H9 (cell line): ENCODE results near the gene TAF1C. TPM values are rescaled to one million over a fixed set of nuclear protein-coding genes. Genes with fewer than 3 reads are reported as not detected.

Experiments
- DNase-seq: peaks from one replicate; pipeline ENCODE4 v3.0.0-alpha.2; 2017
- H2AFZ ChIP-seq: one replicate; pipeline ENCODE4 v1.6.1; 2013; ENCODE audit warnings: mild to moderate bottlenecking, low read length, control low read depth, moderate library complexity
- H2AK5ac ChIP-seq: 2 replicates; pipeline ENCODE4 v1.6.1; 2013; ENCODE audit warnings: low read length, control low read depth, mixed read lengths; ENCODE audit not compliant: insufficient read length
- H2BK120ac ChIP-seq: one replicate; pipeline ENCODE4 v1.6.1; 2013; ENCODE audit warnings: low read depth, mild to moderate bottlenecking, low read length, control low read depth, inconsistent platforms; ENCODE audit not compliant: poor library complexity, severe bottlenecking
- H2BK12ac ChIP-seq: 2 replicates; pipeline ENCODE4 v1.6.1; 2013; ENCODE audit warnings: low read length, control low read depth, mixed read lengths, low read depth; ENCODE audit not compliant: insufficient read length
- H2BK15ac ChIP-seq: 2 replicates; pipeline ENCODE4 v1.6.1; 2013; ENCODE audit warnings: low read depth, low read length, control low read depth
- H2BK20ac ChIP-seq: one replicate; pipeline ENCODE4 v1.6.1; 2013; ENCODE audit warnings: low read depth, mild to moderate bottlenecking, low read length, control low read depth, inconsistent platforms; ENCODE audit not compliant: poor library complexity, severe bottlenecking
- H2BK5ac ChIP-seq: 2 replicates; pipeline ENCODE4 v1.6.1; 2013; ENCODE audit warnings: low read length, control low read depth, mixed read lengths; ENCODE audit not compliant: insufficient read length
- H3K14ac ChIP-seq: 2 replicates; pipeline ENCODE4 v1.6.1; 2013; ENCODE audit warnings: low read length, control low read depth; ENCODE audit not compliant: insufficient read depth
- H3K18ac ChIP-seq: 2 replicates; pipeline ENCODE4 v1.6.1; 2013; ENCODE audit warnings: low read depth, mild to moderate bottlenecking, mixed read lengths, low read length, control low read depth; ENCODE audit not compliant: insufficient read length
- H3K23ac ChIP-seq: 2 replicates; pipeline ENCODE4 v1.6.1; 2013; ENCODE audit warnings: low read length, control low read depth, mixed read lengths, low read depth; ENCODE audit not compliant: insufficient read length
- H3K23me2 ChIP-seq: 2 replicates; pipeline ENCODE4 v1.6.1; 2013; ENCODE audit warnings: low read depth, mild to moderate bottlenecking, mixed read lengths, low read length, control low read depth; ENCODE audit not compliant: insufficient read length, poor library complexity, severe bottlenecking
- H3K27ac ChIP-seq: 2 replicates; pipeline ENCODE4 v1.5.1; 2013; ENCODE audit warnings: low read length, control low read depth, mixed read lengths, low read depth; ENCODE audit not compliant: insufficient read length
- H3K27me3 ChIP-seq: 2 replicates; pipeline ENCODE4 v1.6.1; 2013; ENCODE audit warnings: low read length, control low read depth, inconsistent platforms; ENCODE audit not compliant: insufficient read depth
- H3K4ac ChIP-seq: 2 replicates; pipeline ENCODE4 v1.6.1; 2013; ENCODE audit warnings: low read depth, mild to moderate bottlenecking, control low read depth, inconsistent platforms, low read length, moderate library complexity
- H3K4me1 ChIP-seq: 2 replicates; pipeline ENCODE4 v1.6.1; 2013; ENCODE audit warnings: low read length, control low read depth, inconsistent platforms; ENCODE audit not compliant: insufficient read depth
- H3K4me2 ChIP-seq: 2 replicates; pipeline ENCODE4 v1.6.1; 2013; ENCODE audit warnings: low read length, control low read depth, mixed read lengths; ENCODE audit not compliant: insufficient read length, insufficient read depth
- H3K56ac ChIP-seq: 2 replicates; pipeline ENCODE4 v1.6.1; 2013; ENCODE audit warnings: low read depth, mild to moderate bottlenecking, mixed read lengths, low read length, control low read depth; ENCODE audit not compliant: insufficient read length
- H3K79me1 ChIP-seq: 2 replicates; pipeline ENCODE4 v1.6.1; 2013; ENCODE audit warnings: low read depth, mild to moderate bottlenecking, moderate library complexity, low read length, control low read depth, inconsistent platforms; ENCODE audit not compliant: insufficient read depth, poor library complexity, severe bottlenecking
- H3K79me2 ChIP-seq: 2 replicates; pipeline ENCODE4 v1.6.1; 2013; ENCODE audit warnings: low read length, control low read depth, inconsistent platforms; ENCODE audit not compliant: insufficient read depth
- H3K9ac ChIP-seq: 2 replicates; pipeline ENCODE4 v1.6.1; 2013; ENCODE audit warnings: low read length, control low read depth, mixed read lengths; ENCODE audit not compliant: insufficient read length; ENCODE audit errors: extremely low read depth
- H3K9me3 ChIP-seq: one replicate; pipeline ENCODE4 v1.6.1; 2013; ENCODE audit warnings: low read depth, low read length, inconsistent platforms; ENCODE audit not compliant: control insufficient read depth
- H3T11ph ChIP-seq: one replicate; pipeline ENCODE4 v1.6.1; 2013; ENCODE audit warnings: mild to moderate bottlenecking, low read length, control low read depth, inconsistent platforms
- H4K20me1 ChIP-seq: one replicate; pipeline ENCODE4 v1.6.1; 2013; ENCODE audit not compliant: control insufficient read depth, insufficient read length, insufficient read depth
- H4K5ac ChIP-seq: 2 replicates; pipeline ENCODE4 v1.6.1; 2013; ENCODE audit warnings: low read depth, mild to moderate bottlenecking, mixed read lengths, low read length, control low read depth; ENCODE audit not compliant: insufficient read length
- H4K8ac ChIP-seq: replicated peaks from 2 replicates; pipeline ENCODE4 v1.6.1; 2013; ENCODE audit warnings: low read length, control low read depth, mixed read lengths, low read depth; ENCODE audit not compliant: insufficient read length
- H4K91ac ChIP-seq: 2 replicates; pipeline ENCODE4 v1.6.1; 2013; ENCODE audit warnings: low read depth, mild to moderate bottlenecking, moderate library complexity, mixed read lengths, low read length, control low read depth; ENCODE audit not compliant: insufficient read length
- H3K27ac Mint-ChIP-seq, 3 experiments: 2 replicates in 2 of 3; 3 replicates in 1 of 3; pipeline ENCODE4 v1.8.0; 2020 to 2021; ENCODE audit warnings: mixed read lengths in 3 of 3, mild to moderate bottlenecking in 1 of 3, moderate library complexity in 1 of 3
- H3K27me3 Mint-ChIP-seq: 2 replicates; pipeline ENCODE4 v1.8.0; 2021; ENCODE audit warnings: low read depth, mild to moderate bottlenecking, moderate library complexity, mixed read lengths
- H3K36me3 Mint-ChIP-seq, 3 experiments: 2 replicates in 2 of 3; 3 replicates in 1 of 3; pipeline ENCODE4 v1.8.0; 2020 to 2021; ENCODE audit warnings: low read depth in 3 of 3, mixed read lengths in 3 of 3; ENCODE audit not compliant: insufficient read depth in 1 of 3
- H3K4me1 Mint-ChIP-seq, 2 experiments: 2 replicates each; pipeline ENCODE4 v1.8.0; 2020; ENCODE audit warnings: mixed read lengths in 2 of 2
- H3K4me3 Mint-ChIP-seq, 2 experiments: 2 replicates in 1 of 2; 3 replicates in 1 of 2; pipeline ENCODE4 v1.8.0; 2020 to 2021; ENCODE audit warnings: mild to moderate bottlenecking in 2 of 2, mixed read lengths in 2 of 2, moderate library complexity in 1 of 2
- H3K9me3 Mint-ChIP-seq, 2 experiments: 2 replicates in 1 of 2; 3 replicates in 1 of 2; pipeline ENCODE4 v1.8.0; 2020; ENCODE audit warnings: mild to moderate bottlenecking in 2 of 2, mixed read lengths in 2 of 2, moderate library complexity in 1 of 2
- CTCF ChIP-seq: fragments of 200-600 bp; sonication (generic); conservative IDR thresholded peaks from 3 replicates; pipeline ENCODE4 v1.8.0; 2021; ENCODE audit warnings: antibody characterized with exemption, mild to moderate bottlenecking
- WGBS: extraction: QIAGEN DNeasy Blood & Tissue Kit; methylation state at CpG from one replicate; pipeline ENCODE4 v1.1.7; 2013; ENCODE audit warnings: missing lambda C conversion rate, low lambda C conversion rate, mixed read lengths; ENCODE audit not compliant: insufficient read length; ENCODE audit errors: extremely low coverage; 5-methylcytosine and 5-hydroxymethylcytosine counted together
- total RNA-seq: library from RNA; stranded (reverse); gene quantifications from 2 replicates; pipeline ENCODE4 v1.2.1, GENCODE V29; 2021

Gene TAF1C
- total RNA-seq, 1 experiment from 2014 or later = 78.6 TPM

GRCh38 chr16:84180519-84181140, 6.2 kb downstream of the TAF1C start:
- no peak overlapping the region for H3K4me2 ChIP-seq
- no peak overlapping the region for H4K91ac ChIP-seq
- no peak overlapping the region for H3K18ac ChIP-seq
- H3K4ac ChIP-seq = no peak overlapping the region
- Mint-ChIP-seq H3K4me1 (peaks cover 5 to 7% of the 10 kb centered on the region in 2 experiments), H3K27me3 (peaks cover 2% of the 10 kb centered on the region), H3K4me3 (no peak overlapping the region), H3K9me3 (no peaks in the 10 kb centered on the region), H3K36me3 (peaks cover 14 to 65% (median 61%) of the 10 kb centered on the region in 3 experiments; a peak in 6 of 7 replicates), H3K27ac (no peak overlapping the region)
- no peak for TF ChIP-seq CTCF
- H2BK20ac ChIP-seq = no peak overlapping the region
- H4K8ac ChIP-seq = no peak overlapping the region
- no peak overlapping the region for H3T11ph ChIP-seq
- peaks cover 4% of the 10 kb centered on the region; the same call in 1 of the 2 replicates for H3K79me2 ChIP-seq
- no peaks in the 10 kb centered on the region for H3K4me1 ChIP-seq
- H2BK5ac ChIP-seq = no peak overlapping the region
- no peak overlapping the region for H2BK120ac ChIP-seq
- H2BK15ac ChIP-seq = no peak overlapping the region
- H2AK5ac ChIP-seq = no peak overlapping the region
- no peak overlapping the region for H3K14ac ChIP-seq
- H3K56ac ChIP-seq = no peak overlapping the region
- no peak overlapping the region for H4K5ac ChIP-seq
- no peaks in the 10 kb centered on the region for H3K9me3 ChIP-seq
- peaks cover 6% of the 10 kb centered on the region for H3K79me1 ChIP-seq
- H2AFZ ChIP-seq = no peak overlapping the region
- no CpG with 5 or more reads among the region's 21 CpGs for WGBS
- H4K20me1 ChIP-seq = no peaks in the 10 kb centered on the region
- no peaks in the 10 kb centered on the region for H3K23me2 ChIP-seq
- H3K27ac ChIP-seq = no peak overlapping the region
- H3K9ac ChIP-seq = no peak overlapping the region
- H3K23ac ChIP-seq = no peak overlapping the region
- no peak overlapping the region for H2BK12ac ChIP-seq
- no peaks in the 10 kb centered on the region for H3K27me3 ChIP-seq
- DNase-seq = no peak
